Keratinocyte (primary cell): Measurements from ENCODE around the gene PPEF1. TPM values are rescaled to one million over a fixed set of nuclear protein-coding genes. Genes with fewer than 3 reads are reported as not detected.

Source experiments
- DNase-seq: peaks from one replicate; pipeline ENCODE4 v3.0.0-alpha.2; 2011; ENCODE audit warnings: low read depth, missing footprints, low spot score
- FAIRE-seq: peaks from 2 replicates; lab custom pipeline; 2011; peaks lifted over from hg19 to GRCh38; lab: Jason Lieb, UNC
- H2AFZ ChIP-seq: 2 replicates; pipeline ENCODE4 v1.6.0; 2012; ENCODE audit warnings: low read length, control low read depth, inconsistent platforms; ENCODE audit not compliant: control insufficient read depth
- H3K27ac ChIP-seq: 2 replicates; pipeline ENCODE4 v1.5.1; 2011; ENCODE audit warnings: low read length; ENCODE audit not compliant: control insufficient read depth, insufficient read depth
- H3K27me3 ChIP-seq: 3 replicates; pipeline ENCODE4 v1.6.0; 2011; ENCODE audit warnings: low read length; ENCODE audit not compliant: control insufficient read depth, insufficient read depth; ENCODE audit errors: extremely low read depth
- H3K36me3 ChIP-seq, 2 experiments: 2 replicates in 1 of 2; 3 replicates in 1 of 2; pipeline ENCODE4 v1.5.1; 2011; ENCODE audit warnings: low read length in 2 of 2, mild to moderate bottlenecking in 1 of 2; ENCODE audit not compliant: control insufficient read depth in 2 of 2, insufficient read depth in 2 of 2; ENCODE audit errors: extremely low read depth in 1 of 2
- H3K4me1 ChIP-seq: 3 replicates; pipeline ENCODE4 v1.5.1; 2011; ENCODE audit warnings: low read length; ENCODE audit not compliant: control insufficient read depth, insufficient read depth; ENCODE audit errors: extremely low read depth
- H3K4me2 ChIP-seq: 3 replicates; pipeline ENCODE4 v1.6.0; 2011; ENCODE audit warnings: low read depth, low read length; ENCODE audit not compliant: control insufficient read depth, insufficient read depth; ENCODE audit errors: extremely low read depth
- H3K4me3 ChIP-seq, 3 experiments: fragments of 200-600 bp in 1 of 3; sonication (generic) in 1 of 3; 2 replicates in 2 of 3; 3 replicates in 1 of 3; pipeline ENCODE4 v1.5.1; 2011 to 2016; ENCODE audit warnings: low read length in 3 of 3, mild to moderate bottlenecking in 3 of 3, control low read depth in 2 of 3, inconsistent platforms in 1 of 3, low read depth in 1 of 3, mixed read lengths in 1 of 3, mixed run types in 1 of 3, moderate library complexity in 1 of 3; ENCODE audit not compliant: control insufficient read depth in 2 of 3, insufficient read depth in 2 of 3; ENCODE audit errors: extremely low read depth in 1 of 3
- H3K79me2 ChIP-seq: 2 replicates; pipeline ENCODE4 v1.6.0; 2012; ENCODE audit warnings: low read length; ENCODE audit not compliant: control insufficient read depth, insufficient read depth
- H3K9ac ChIP-seq: 3 replicates; pipeline ENCODE4 v1.6.0; 2011; ENCODE audit warnings: low read length; ENCODE audit not compliant: control insufficient read depth, insufficient read depth; ENCODE audit errors: extremely low read depth
- H3K9me1 ChIP-seq: 3 replicates; pipeline ENCODE4 v1.6.0; 2011; ENCODE audit warnings: low read length; ENCODE audit not compliant: control insufficient read depth, insufficient read depth; ENCODE audit errors: extremely low read depth
- H3K9me3 ChIP-seq: 2 replicates; pipeline ENCODE4 v1.5.1; 2012; ENCODE audit warnings: low read depth, low read length; ENCODE audit not compliant: control insufficient read depth
- H4K20me1 ChIP-seq: 3 replicates; pipeline ENCODE4 v1.6.0; 2011; ENCODE audit warnings: low read length; ENCODE audit not compliant: control insufficient read depth, insufficient read depth; ENCODE audit errors: extremely low read depth
- EZH2 ChIP-seq: IDR thresholded peaks from one replicate; pipeline ENCODE4 v1.6.1; 2012; ENCODE audit warnings: inconsistent platforms, mild to moderate bottlenecking, low read length, moderate library complexity
- dilution Hi-C: fragments of 300-500 bp; cut with MboI; formaldehyde crosslinking; loops from one replicate; pipeline ENCODE4 v1.7.0; 2020; ENCODE audit warnings: low sequenced_read_pairs; ENCODE audit not compliant: extremely low pct_ligation_motif_present
- polyA minus RNA-seq, 3 experiments: library from RNA; depleted of rRNA, polyadenylated mRNA; stranded (reverse); fragments of >200 nt; gene quantifications; 1 replicate in 1 of 3; 2 replicates in 1 of 3; 3 replicates in 1 of 3; pipeline ENCODE4 v1.2.3, GENCODE V29; 2011
- polyA plus RNA-seq, 5 experiments: library from polyadenylated mRNA; depleted of rRNA in 3 of 5; stranded (reverse) in 3 of 5; stranded (forward) in 1 of 5; unstranded in 1 of 5; fragments of >200 nt; gene quantifications; 1 replicate in 1 of 5; 2 replicates in 3 of 5; 3 replicates in 1 of 5; pipeline versions ENCODE4 v1.2.1 to v1.2.3, GENCODE V29; 2011 to 2012; ENCODE audit warnings: missing spikeins in 2 of 5, low read depth in 1 of 5, low replicate concordance in 1 of 5
- TF ChIP-seq, protein P1 (sequence below), 3 experiments: IDR thresholded peaks in 1 of 3; conservative IDR thresholded peaks in 1 of 3; optimal IDR thresholded peaks in 1 of 3; 2 replicates in 2 of 3; 3 replicates in 1 of 3; pipeline versions ENCODE3 to v1.5.1; 2011; ENCODE audit warnings: low read length in 3 of 3, mild to moderate bottlenecking in 3 of 3, moderate library complexity in 2 of 3, control low read depth in 1 of 3, inconsistent platforms in 1 of 3; ENCODE audit not compliant: insufficient read depth in 2 of 3; ENCODE audit errors: extremely low read depth in 1 of 3

Gene PPEF1, protein sequence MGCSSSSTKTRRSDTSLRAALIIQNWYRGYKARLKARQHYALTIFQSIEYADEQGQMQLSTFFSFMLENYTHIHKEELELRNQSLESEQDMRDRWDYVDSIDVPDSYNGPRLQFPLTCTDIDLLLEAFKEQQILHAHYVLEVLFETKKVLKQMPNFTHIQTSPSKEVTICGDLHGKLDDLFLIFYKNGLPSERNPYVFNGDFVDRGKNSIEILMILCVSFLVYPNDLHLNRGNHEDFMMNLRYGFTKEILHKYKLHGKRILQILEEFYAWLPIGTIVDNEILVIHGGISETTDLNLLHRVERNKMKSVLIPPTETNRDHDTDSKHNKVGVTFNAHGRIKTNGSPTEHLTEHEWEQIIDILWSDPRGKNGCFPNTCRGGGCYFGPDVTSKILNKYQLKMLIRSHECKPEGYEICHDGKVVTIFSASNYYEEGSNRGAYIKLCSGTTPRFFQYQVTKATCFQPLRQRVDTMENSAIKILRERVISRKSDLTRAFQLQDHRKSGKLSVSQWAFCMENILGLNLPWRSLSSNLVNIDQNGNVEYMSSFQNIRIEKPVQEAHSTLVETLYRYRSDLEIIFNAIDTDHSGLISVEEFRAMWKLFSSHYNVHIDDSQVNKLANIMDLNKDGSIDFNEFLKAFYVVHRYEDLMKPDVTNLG
- polyA plus RNA-seq (not detected in 3 replicates), polyA minus RNA-seq (not detected in 3 replicates)
- polyA plus RNA-seq (2011; ENCODE audit: low read depth), result not detected
- polyA plus RNA-seq (2011; cell fraction: cytosol; rRNA removed), result not detected in 2 replicates
- not detected in 2 replicates for polyA plus RNA-seq (2011; cell fraction: nucleus; rRNA removed)
- polyA plus RNA-seq (2012; ENCODE audit: low replicate concordance), result not detected in 2 replicates
- polyA minus RNA-seq (2011; cell fraction: cytosol; rRNA and poly(A)+ RNA removed), result not detected
- polyA minus RNA-seq (2011; cell fraction: nucleus; rRNA and poly(A)+ RNA removed), result not detected in 2 replicates

DNA sequence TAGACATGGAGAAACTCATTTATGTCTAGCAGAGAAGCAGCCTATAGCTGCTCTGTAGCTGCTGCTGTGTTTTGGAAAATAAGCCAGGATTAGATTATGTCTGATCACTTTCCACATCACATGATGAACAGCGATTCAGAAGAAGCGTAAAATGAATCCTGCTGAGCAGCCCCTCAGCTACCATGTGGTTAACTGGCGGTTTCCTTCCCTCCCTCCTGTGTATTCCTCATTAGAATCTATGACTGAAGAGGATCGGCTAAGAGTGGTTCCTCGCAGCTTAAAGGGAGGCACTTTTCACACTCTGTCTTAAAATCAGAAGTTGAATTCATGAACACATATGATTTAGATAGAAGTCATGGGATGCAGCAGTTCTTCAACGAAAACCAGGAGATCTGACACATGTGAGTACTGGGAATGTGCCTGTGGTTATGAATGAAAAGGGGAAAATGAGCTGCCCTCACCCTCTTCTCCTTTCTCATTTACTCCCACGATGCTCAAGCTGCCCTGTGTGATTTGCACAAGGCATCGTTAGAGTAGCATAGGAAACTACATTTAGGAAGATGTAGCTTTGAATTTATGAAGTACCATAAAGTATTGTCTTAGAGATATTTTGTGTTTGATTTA is at the start of gene PPEF1:
TSS of gene PPEF1 (plus strand) at position 220 of the 624 bp plus-strand sequence. CDS start at position 356, 136 bp downstream.
- H3K27ac ChIP-seq, result no peak within 1 kb of the TSS
- H3K79me2 ChIP-seq, result no peaks in the 10 kb centered on the region
- FAIRE-seq (no peak), DNase-seq (no peak)
- no peak for TF ChIP-seq EZH2
- TF ChIP-seq, protein P1, sequence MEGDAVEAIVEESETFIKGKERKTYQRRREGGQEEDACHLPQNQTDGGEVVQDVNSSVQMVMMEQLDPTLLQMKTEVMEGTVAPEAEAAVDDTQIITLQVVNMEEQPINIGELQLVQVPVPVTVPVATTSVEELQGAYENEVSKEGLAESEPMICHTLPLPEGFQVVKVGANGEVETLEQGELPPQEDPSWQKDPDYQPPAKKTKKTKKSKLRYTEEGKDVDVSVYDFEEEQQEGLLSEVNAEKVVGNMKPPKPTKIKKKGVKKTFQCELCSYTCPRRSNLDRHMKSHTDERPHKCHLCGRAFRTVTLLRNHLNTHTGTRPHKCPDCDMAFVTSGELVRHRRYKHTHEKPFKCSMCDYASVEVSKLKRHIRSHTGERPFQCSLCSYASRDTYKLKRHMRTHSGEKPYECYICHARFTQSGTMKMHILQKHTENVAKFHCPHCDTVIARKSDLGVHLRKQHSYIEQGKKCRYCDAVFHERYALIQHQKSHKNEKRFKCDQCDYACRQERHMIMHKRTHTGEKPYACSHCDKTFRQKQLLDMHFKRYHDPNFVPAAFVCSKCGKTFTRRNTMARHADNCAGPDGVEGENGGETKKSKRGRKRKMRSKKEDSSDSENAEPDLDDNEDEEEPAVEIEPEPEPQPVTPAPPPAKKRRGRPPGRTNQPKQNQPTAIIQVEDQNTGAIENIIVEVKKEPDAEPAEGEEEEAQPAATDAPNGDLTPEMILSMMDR (optimal IDR thresholded peaks at IDR 0.05 in 1 of 3, IDR thresholded peaks at IDR 0.05 in 1 of 3, conservative IDR thresholded peaks at IDR 0.05 in 1 of 3; ENCODE audit: extremely low read depth in 1 of 3, insufficient read depth in 2 of 3, low read length in 3 of 3), result no peak
- dilution Hi-C loops, result no loop called here
- H4K20me1 ChIP-seq, result no peaks in the 10 kb centered on the region
- no peak within 1 kb of the TSS for H3K4me2 ChIP-seq
- no peaks in the 10 kb centered on the region for H3K9me1 ChIP-seq
- no peaks in the 10 kb centered on the region for H3K36me3 ChIP-seq
- H3K4me3 ChIP-seq, result no peak within 1 kb of the TSS
- no peak within 1 kb of the TSS for H2AFZ ChIP-seq
- no peaks in the 10 kb centered on the region for H3K9me3 ChIP-seq
- no peaks in the 10 kb centered on the region for H3K27me3 ChIP-seq
- H3K4me1 ChIP-seq, result peaks cover 4% of the 10 kb centered on the region
- no peak within 1 kb of the TSS for H3K9ac ChIP-seq

DNA sequence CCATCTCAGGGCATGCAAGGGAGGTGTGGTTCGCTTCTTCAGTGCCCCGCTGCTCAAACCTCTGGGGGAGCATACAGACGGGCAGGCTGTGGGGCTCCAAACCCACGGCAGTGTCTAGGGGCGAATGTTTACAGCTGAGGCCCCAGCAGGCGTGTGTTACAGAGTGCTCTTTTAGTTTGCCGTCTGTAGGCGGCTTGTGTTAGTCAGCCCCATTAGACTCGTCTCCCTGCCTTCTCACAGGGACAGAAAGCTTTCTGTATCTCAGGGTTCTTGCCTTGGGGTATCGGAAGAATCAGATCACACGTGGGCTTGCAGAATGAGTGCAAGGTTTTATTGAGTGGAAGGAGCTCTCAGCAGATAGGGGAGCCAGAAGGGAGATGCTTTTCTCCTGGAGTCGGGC is 46.2 kb upstream of the PPEF1 start:
- no peak overlapping the region for H3K4me2 ChIP-seq
- no peak overlapping the region for H3K4me3 ChIP-seq
- no peaks in the 10 kb centered on the region for H3K36me3 ChIP-seq
- FAIRE-seq, result no peak
- no peak overlapping the region for H3K9ac ChIP-seq
- TF ChIP-seq, protein P1 (optimal IDR thresholded peaks at IDR 0.05 in 1 of 3, IDR thresholded peaks at IDR 0.05 in 1 of 3, conservative IDR thresholded peaks at IDR 0.05 in 1 of 3; ENCODE audit: extremely low read depth in 1 of 3, insufficient read depth in 2 of 3, low read length in 3 of 3), result no peak
- no peak for TF ChIP-seq EZH2
- DNase-seq, result no peak
- no peaks in the 10 kb centered on the region for H3K27me3 ChIP-seq
- no peaks in the 10 kb centered on the region for H4K20me1 ChIP-seq
- no peaks in the 10 kb centered on the region for H3K4me1 ChIP-seq
- H3K9me3 ChIP-seq, result no peaks in the 10 kb centered on the region
- dilution Hi-C loops, result no loop called here
- H3K27ac ChIP-seq, result no peak overlapping the region
- no peak overlapping the region for H2AFZ ChIP-seq
- no peaks in the 10 kb centered on the region for H3K9me1 ChIP-seq
- H3K79me2 ChIP-seq, result no peaks in the 10 kb centered on the region
